C4-2B (cell line): ENCODE results near the gene KAT8.

Experiments
- ZFX ChIP-seq: fragments of 450-650 bp; IDR thresholded peaks from 2 replicates; pipeline ENCODE4 v1.6.1; 2017
- TF ChIP-seq, protein P1 (sequence below): fragments of 450-650 bp; conservative IDR thresholded peaks from 2 replicates; pipeline ENCODE4 v1.5.1; 2017; ENCODE audit warnings: mild to moderate bottlenecking

DNA sequence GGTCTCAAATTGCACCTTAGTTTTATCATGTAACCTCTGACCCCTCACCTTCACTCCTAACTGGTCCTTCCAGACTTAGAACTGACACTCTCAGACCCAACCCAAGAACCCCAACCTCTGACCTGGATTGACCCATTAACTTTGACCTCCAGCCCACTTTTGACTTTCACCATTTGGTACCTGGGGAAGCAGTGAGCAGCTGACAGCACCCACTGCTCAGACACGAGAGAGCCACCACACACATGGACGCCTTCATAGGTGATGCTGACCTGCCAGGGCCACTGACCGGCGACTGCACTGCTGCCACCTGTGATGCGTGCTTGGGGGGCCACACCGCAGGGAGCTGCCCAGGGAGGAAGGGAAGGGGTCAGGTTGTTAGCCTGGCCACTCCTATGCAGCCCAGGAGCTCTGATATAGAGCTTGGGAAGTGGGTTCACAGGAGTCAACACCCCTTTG, 15.6 kb downstream of the KAT8 start:
- TF ChIP-seq, protein P1, sequence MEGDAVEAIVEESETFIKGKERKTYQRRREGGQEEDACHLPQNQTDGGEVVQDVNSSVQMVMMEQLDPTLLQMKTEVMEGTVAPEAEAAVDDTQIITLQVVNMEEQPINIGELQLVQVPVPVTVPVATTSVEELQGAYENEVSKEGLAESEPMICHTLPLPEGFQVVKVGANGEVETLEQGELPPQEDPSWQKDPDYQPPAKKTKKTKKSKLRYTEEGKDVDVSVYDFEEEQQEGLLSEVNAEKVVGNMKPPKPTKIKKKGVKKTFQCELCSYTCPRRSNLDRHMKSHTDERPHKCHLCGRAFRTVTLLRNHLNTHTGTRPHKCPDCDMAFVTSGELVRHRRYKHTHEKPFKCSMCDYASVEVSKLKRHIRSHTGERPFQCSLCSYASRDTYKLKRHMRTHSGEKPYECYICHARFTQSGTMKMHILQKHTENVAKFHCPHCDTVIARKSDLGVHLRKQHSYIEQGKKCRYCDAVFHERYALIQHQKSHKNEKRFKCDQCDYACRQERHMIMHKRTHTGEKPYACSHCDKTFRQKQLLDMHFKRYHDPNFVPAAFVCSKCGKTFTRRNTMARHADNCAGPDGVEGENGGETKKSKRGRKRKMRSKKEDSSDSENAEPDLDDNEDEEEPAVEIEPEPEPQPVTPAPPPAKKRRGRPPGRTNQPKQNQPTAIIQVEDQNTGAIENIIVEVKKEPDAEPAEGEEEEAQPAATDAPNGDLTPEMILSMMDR = no peak
- TF ChIP-seq ZFX = no peak
